ENCODE results near the gene FAM117B.

DNA sequence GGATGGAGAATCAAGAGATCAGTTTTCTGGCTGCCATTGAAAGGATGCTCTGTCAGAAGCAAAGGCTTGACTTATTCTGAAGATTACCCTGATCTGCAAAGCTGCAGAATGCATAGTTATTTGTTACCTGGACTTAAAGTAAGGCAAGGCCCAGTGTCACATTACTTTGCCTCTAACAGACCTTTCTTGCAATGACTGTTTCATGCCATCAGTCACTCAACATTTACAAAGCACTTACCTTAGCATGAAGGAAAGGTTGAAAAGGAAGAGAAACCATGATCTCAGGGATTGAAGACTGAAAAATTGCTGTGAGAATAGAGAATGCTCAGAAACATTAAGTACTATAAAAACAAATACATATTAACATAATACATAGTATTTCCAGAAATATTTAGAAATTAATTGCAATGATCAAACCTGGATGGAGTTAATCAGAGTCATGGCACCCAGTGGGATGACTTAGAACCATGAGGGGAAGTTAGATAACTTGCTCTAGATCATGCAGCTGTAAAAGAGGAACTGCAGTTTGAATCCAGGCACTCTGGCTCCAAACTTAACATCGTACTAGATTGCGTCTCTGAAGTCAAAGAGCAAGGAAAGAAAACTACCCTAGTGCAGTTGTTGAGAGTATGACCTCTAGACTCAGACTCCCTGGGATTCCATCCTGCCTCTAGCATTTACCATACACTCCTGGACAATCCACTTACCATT is 26.5 kb upstream of the FAM117B start:
- TF ChIP-seq EZH2 (IDR thresholded peaks at IDR 0.05) = no peak
- no peak for TF ChIP-seq POLR2AphosphoS5 (IDR thresholded peaks at IDR 0.05; ENCODE audit: borderline replicate concordance, low read depth, low read length)
- TF ChIP-seq FOXP2 (optimal IDR thresholded peaks at IDR 0.05; ENCODE audit: control extremely low read depth, extremely low read length, insufficient read depth) = no peak

All from SK-N-MC (cell line).